Measurements from ENCODE around the gene C1QTNF1.
A peak's percentile ranks its signal among the peaks of the same experiment; 100 is the strongest.
"Not testable (repeated sequence)": the region's sequence is repeated elsewhere in the genome, so short reads cannot be mapped to it uniquely, and the experiment has no call there.

Gene C1QTNF1

GRCh38 chr17:79024901-79025737 lies 1.1 kb downstream of the C1QTNF1 start:
- DNase-seq (ENCODE audit: low spot score) = no peak

GRCh38 chr17:79026376-79027273 lies 2.7 kb downstream of the C1QTNF1 start:
- peak; percentile 89 for DNase-seq (ENCODE audit: low spot score)

- DNase-seq (ENCODE audit: low spot score) = no peak
Observed at GRCh38 chr17:79027274-79027924, 3.4 kb downstream of the C1QTNF1 start.

GRCh38 chr17:79027925-79028491 lies 4.0 kb downstream of the C1QTNF1 start:
- no peak for DNase-seq (ENCODE audit: low spot score)

- no peak for DNase-seq (ENCODE audit: low spot score)
Observed at GRCh38 chr17:79028496-79029326, 4.7 kb downstream of the C1QTNF1 start.

GRCh38 chr17:79029327-79030009 lies 5.5 kb downstream of the C1QTNF1 start:
- no peak for DNase-seq (ENCODE audit: low spot score)

GRCh38 chr17:79030636-79031035 lies 6.7 kb downstream of the C1QTNF1 start:
- DNase-seq (ENCODE audit: low spot score) = not testable (repeated sequence)

GRCh38 chr17:79031996-79032875 lies 8.3 kb downstream of the C1QTNF1 start:
- DNase-seq (ENCODE audit: low spot score) = no peak

- no peak for DNase-seq (ENCODE audit: low spot score)
Observed at GRCh38 chr17:79033046-79033616, 9.2 kb downstream of the C1QTNF1 start.

GRCh38 chr17:79033741-79034501 lies 10.0 kb downstream of the C1QTNF1 start:
- no peak for DNase-seq (ENCODE audit: low spot score)

GRCh38 chr17:79034931-79035485 lies 11.0 kb downstream of the C1QTNF1 start:
- DNase-seq (ENCODE audit: low spot score) = no peak

- DNase-seq (ENCODE audit: low spot score) = no peak
Observed at GRCh38 chr17:79035686-79036085, 11.7 kb downstream of the C1QTNF1 start.

GRCh38 chr17:79036181-79036580 lies 12.2 kb downstream of the C1QTNF1 start:
- no peak for DNase-seq (ENCODE audit: low spot score)

GRCh38 chr17:79036596-79036995 lies 12.6 kb downstream of the C1QTNF1 start:
- DNase-seq (ENCODE audit: low spot score) = peak; percentile 90

GRCh38 chr17:79038545-79039135 lies 14.7 kb downstream of the C1QTNF1 start:
- peak; percentile 95 for DNase-seq (ENCODE audit: low spot score)

- DNase-seq (ENCODE audit: low spot score) = no peak
Observed at GRCh38 chr17:79039171-79039570, 15.2 kb downstream of the C1QTNF1 start.

- no peak for DNase-seq (ENCODE audit: low spot score)
Observed at GRCh38 chr17:79039886-79040285, 15.9 kb downstream of the C1QTNF1 start.

All from AG08395 (cell line).